Fibroblast of lung (primary cell): ENCODE measurements around the gene WDTC1.

Experiments
- EZH2 ChIP-seq: IDR thresholded peaks from 2 replicates; pipeline ENCODE4 v1.5.1; 2012; ENCODE audit warnings: low read length, control low read depth, mild to moderate bottlenecking; ENCODE audit errors: missing control alignments
- TF ChIP-seq, protein P1 (sequence below), 2 donors: IDR thresholded peaks in 1 of 2; conservative IDR thresholded peaks in 1 of 2; 1 replicate in 1 of 2; 2 replicates in 1 of 2; pipeline ENCODE4 v1.5.1; 2011 to 2012; ENCODE audit warnings: low read length in 2 of 2, control low read depth in 1 of 2, inconsistent platforms in 1 of 2, low read depth in 1 of 2, mild to moderate bottlenecking in 1 of 2

DNA sequence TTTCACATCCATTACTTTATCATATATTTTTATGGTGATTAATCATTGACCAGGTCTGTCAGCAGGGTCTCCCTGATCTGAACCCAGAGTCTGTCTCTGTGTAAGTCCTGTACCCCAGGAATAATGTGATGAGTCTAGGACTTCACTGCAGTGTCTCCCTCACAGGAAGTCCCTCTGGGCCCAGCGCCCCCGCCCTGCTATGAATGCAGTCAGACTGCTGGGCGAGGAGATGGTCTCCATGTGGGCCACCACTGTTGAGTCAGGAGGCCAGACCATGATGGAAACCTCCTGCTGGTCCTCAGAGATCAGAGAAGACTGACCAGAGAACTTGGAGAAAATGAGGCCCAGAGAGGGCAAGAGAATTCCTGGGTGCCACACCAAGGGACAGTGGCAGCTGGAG, 97.0 kb downstream of the WDTC1 start:
- TF ChIP-seq EZH2, result no peak
- TF ChIP-seq, protein P1, sequence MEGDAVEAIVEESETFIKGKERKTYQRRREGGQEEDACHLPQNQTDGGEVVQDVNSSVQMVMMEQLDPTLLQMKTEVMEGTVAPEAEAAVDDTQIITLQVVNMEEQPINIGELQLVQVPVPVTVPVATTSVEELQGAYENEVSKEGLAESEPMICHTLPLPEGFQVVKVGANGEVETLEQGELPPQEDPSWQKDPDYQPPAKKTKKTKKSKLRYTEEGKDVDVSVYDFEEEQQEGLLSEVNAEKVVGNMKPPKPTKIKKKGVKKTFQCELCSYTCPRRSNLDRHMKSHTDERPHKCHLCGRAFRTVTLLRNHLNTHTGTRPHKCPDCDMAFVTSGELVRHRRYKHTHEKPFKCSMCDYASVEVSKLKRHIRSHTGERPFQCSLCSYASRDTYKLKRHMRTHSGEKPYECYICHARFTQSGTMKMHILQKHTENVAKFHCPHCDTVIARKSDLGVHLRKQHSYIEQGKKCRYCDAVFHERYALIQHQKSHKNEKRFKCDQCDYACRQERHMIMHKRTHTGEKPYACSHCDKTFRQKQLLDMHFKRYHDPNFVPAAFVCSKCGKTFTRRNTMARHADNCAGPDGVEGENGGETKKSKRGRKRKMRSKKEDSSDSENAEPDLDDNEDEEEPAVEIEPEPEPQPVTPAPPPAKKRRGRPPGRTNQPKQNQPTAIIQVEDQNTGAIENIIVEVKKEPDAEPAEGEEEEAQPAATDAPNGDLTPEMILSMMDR (conservative IDR thresholded peaks at IDR 0.05 in 1 of 2, IDR thresholded peaks at IDR 0.05 in 1 of 2; ENCODE audit: low read depth in 1 of 2, low read length in 2 of 2), result no peak
